Measurements from ENCODE around the gene ETHE1.
A peak's percentile ranks its signal among the peaks of the same experiment; 100 is the strongest.
"Not testable (repeated sequence)": the region's sequence is repeated elsewhere in the genome, so short reads cannot be mapped to it uniquely, and the experiment has no call there.

ETHE1 gene

GRCh38 chr19:43524922-43525835 is 1.8 kb downstream of the ETHE1 start:
- peak overlapping the region; percentile 76; the same call in 1 of the 2 replicates for H3K4me3 ChIP-seq (ENCODE audit: low read depth, low read length)
- DNase-seq (ENCODE audit: low read depth) = no peak

DNA sequence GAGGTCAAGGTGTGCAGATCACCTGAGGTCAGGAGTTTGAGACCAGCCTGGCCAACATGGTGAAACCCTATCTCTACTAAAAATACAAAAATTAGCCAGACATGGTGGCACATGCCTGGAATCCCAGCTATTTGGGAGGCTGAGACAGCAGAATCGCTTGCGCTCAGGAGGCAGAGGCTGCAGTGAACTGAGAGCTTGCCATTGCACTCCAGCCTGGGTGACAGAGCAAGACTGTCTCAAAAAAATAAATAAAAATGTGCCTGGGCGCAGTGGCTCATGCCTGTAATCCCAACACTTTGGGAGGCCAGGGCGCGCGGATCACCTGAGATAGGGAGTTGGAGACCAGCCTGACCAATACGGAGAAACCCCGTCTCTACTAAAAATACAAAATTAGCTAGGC is 3.3 kb downstream of the ETHE1 start:
- not testable (repeated sequence) for H3K4me3 ChIP-seq (ENCODE audit: low read depth, low read length); DNase-seq (ENCODE audit: low read depth)

More at GRCh38 chr19:43524922-43525835, 1.8 kb downstream of the ETHE1 start:
- TF ChIP-seq, protein P1, sequence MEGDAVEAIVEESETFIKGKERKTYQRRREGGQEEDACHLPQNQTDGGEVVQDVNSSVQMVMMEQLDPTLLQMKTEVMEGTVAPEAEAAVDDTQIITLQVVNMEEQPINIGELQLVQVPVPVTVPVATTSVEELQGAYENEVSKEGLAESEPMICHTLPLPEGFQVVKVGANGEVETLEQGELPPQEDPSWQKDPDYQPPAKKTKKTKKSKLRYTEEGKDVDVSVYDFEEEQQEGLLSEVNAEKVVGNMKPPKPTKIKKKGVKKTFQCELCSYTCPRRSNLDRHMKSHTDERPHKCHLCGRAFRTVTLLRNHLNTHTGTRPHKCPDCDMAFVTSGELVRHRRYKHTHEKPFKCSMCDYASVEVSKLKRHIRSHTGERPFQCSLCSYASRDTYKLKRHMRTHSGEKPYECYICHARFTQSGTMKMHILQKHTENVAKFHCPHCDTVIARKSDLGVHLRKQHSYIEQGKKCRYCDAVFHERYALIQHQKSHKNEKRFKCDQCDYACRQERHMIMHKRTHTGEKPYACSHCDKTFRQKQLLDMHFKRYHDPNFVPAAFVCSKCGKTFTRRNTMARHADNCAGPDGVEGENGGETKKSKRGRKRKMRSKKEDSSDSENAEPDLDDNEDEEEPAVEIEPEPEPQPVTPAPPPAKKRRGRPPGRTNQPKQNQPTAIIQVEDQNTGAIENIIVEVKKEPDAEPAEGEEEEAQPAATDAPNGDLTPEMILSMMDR (IDR thresholded peaks at IDR 0.05; ENCODE audit: control insufficient read depth, extremely low read depth, insufficient read depth) = no peak

DNA sequence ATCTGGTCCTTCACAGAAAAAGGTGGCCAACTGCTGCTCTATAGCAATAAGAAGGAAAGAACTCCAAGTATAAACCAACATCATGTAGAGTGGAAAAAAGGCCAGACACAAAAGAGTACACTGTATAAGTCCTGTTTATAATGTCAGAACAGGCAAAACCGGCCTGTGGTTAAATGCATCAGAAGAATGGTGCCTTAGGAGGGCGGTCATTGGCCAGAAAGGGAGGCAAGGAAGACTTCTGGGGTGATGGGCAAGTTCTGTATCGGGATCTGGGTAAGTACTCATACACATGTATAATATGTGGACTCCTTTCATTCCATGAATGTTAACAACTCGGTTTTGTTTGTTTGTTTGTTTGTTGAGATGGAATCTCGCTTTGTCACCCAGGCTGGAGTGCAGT is 4.1 kb downstream of the ETHE1 start:
- TF ChIP-seq, protein P1 (IDR thresholded peaks at IDR 0.05; ENCODE audit: control insufficient read depth, extremely low read depth, insufficient read depth) = no peak
- no peak for DNase-seq (ENCODE audit: low read depth)
- no peak overlapping the region for H3K4me3 ChIP-seq (ENCODE audit: low read depth, low read length)

- no peak overlapping the region for H3K4me3 ChIP-seq (ENCODE audit: low read depth, low read length)
- DNase-seq (ENCODE audit: low read depth) = peak; percentile 30
- TF ChIP-seq, protein P1 (IDR thresholded peaks at IDR 0.05; ENCODE audit: control insufficient read depth, extremely low read depth, insufficient read depth) = peak; percentile 63
Observed at GRCh38 chr19:43519436-43520088, 7.4 kb downstream of the ETHE1 start.

DNA sequence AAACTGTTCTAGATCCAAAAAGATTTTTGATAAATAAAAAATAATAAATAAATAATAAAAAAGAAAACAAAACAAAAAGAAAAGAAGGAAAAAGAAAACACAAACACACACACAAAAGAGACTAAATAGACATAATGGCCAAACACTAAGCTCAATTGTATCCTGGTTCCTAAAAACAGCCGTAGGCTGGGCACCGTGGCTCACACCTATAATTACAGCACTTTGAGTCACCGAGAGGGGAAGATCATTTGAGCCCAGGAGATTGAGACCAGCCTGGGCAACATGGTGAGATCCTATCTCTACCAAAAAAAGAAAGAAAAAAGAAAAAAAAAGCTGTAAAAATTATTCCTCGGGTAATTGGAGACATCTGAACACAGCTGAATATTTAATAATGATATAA is 8.9 kb downstream of the ETHE1 start:
- no peak overlapping the region for H3K4me3 ChIP-seq (ENCODE audit: low read depth, low read length)
- TF ChIP-seq, protein P1 (IDR thresholded peaks at IDR 0.05; ENCODE audit: control insufficient read depth, extremely low read depth, insufficient read depth) = no peak
- DNase-seq (ENCODE audit: low read depth) = no peak

- H3K4me3 ChIP-seq (ENCODE audit: low read depth, low read length); DNase-seq (ENCODE audit: low read depth): not testable (repeated sequence)
Observed at GRCh38 chr19:43512399-43512798, 14.6 kb downstream of the ETHE1 start.

DNA sequence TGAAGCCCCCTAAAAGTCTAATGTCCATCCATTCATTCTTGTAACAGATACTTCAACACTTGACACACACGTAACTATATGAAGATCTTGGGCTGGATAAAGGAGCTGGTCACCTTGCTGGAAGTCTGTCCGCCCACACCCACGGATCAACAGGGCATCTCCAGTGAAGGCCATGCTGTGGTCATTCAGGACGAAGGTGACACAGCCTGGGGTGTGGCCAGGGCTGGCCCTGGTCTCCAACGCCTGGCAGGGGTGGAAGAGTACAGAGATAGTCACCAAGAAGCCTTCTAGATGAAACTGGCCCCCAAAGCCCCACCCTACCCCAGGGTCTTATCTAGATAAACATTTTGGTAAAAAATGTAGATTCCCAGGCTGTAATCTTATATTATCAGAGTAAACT is 15.7 kb downstream of the ETHE1 start:
- H3K4me3 ChIP-seq (ENCODE audit: low read depth, low read length) = no peak overlapping the region
- TF ChIP-seq, protein P1 (IDR thresholded peaks at IDR 0.05; ENCODE audit: control insufficient read depth, extremely low read depth, insufficient read depth) = no peak
- DNase-seq (ENCODE audit: low read depth) = no peak

Data from LNCaP clone FGC (cell line).